ENCODE measurements around the gene RNF225.
A peak's percentile ranks its signal among the peaks of the same experiment; 100 is the strongest.

DNA sequence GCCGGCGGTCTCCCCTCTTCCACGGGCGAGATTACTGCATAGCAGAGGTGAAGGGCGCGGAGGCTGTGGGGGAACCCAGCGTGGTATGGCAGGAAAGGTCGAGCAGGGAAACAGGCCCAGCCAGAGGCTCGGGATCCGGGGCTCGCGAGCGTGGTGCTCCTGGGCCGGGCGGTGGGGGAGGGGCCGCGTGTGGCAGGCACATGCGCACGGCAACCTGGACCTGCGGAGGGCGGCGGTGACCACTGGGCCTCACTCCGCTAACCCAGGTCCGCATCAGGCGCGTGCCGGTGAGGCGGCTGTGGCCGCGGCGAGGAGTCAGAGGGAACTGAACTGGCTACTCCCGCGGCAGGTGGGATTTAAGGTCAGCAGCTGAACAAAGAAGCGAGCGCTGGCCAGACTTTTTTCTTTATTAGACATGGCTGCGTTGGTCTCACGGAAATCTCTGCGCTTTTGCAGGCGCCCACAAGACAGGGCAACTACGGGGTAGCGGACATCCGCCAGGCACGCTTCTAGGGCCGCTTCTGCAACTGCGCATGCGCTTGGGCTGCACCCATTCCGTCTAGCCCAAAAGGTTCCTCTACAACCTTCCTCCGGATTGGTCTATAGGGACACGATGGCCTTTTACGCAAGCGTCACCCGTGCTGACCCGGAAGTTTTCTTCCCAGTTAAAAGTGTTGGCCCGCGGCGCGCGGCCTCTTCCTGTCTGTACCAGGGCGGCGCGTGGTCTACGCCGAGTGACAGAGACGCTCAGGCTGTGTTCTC, 8.7 kb upstream of the RNF225 start, which contains the start of gene RPS5:
- TF ChIP-seq POLR2A (IDR thresholded peaks at IDR 0.05) (peak; percentile 36 to 73), POLR2AphosphoS5 (IDR thresholded peaks at IDR 0.05) (peak; percentile 79)
- TF ChIP-seq, protein P1, sequence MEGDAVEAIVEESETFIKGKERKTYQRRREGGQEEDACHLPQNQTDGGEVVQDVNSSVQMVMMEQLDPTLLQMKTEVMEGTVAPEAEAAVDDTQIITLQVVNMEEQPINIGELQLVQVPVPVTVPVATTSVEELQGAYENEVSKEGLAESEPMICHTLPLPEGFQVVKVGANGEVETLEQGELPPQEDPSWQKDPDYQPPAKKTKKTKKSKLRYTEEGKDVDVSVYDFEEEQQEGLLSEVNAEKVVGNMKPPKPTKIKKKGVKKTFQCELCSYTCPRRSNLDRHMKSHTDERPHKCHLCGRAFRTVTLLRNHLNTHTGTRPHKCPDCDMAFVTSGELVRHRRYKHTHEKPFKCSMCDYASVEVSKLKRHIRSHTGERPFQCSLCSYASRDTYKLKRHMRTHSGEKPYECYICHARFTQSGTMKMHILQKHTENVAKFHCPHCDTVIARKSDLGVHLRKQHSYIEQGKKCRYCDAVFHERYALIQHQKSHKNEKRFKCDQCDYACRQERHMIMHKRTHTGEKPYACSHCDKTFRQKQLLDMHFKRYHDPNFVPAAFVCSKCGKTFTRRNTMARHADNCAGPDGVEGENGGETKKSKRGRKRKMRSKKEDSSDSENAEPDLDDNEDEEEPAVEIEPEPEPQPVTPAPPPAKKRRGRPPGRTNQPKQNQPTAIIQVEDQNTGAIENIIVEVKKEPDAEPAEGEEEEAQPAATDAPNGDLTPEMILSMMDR (IDR thresholded peaks at IDR 0.05): peak in 1 of 4 experiments; percentile 13
